Panc1 (cell line): ENCODE data around the gene FAM174C. TPM values are rescaled to one million over a fixed set of nuclear protein-coding genes. Genes with fewer than 3 reads are reported as not detected.

Experiments
- ATAC-seq: fragments of 200-7000 bp; cut with Tn5 transposase; 2 replicates; pipeline ENCODE4 v1.9.1; 2020; ENCODE audit warnings: mild to moderate bottlenecking, moderate library complexity
- BruUV-seq: library from RNA; stranded (reverse); fragments of 400-500 nt; replicated peaks from 2 replicates; lab custom pipeline; 2021; lab: Mats Ljungman, UMichigan
- CTCF ChIA-PET: fragments of 300-600 bp; sonication (Branson Sonifier 250); formaldehyde crosslinking; loops from one replicate; lab custom pipeline; 2022; ENCODE audit warnings: antibody characterized with exemption; lab: Charles Lee
- POLR2A ChIA-PET: fragments of 300-600 bp; sonication (Branson Sonifier 250); formaldehyde crosslinking; loops from one replicate; lab custom pipeline; 2022; ENCODE audit warnings: antibody characterized with exemption; lab: Charles Lee
- DNase-seq: peaks from one replicate; pipeline ENCODE4 v3.0.0-alpha.2; 2010; ENCODE audit warnings: low read depth, low spot score
- H3K27ac ChIP-seq: 2 replicates; pipeline ENCODE4 v1.5.1; 2011; ENCODE audit warnings: mild to moderate bottlenecking, low read length, inconsistent platforms
- H3K27me3 ChIP-seq: fragments of 200-500 bp; sonication (Bioruptor generic); 2 replicates; pipeline ENCODE4 v1.6.0; 2014; ENCODE audit warnings: low read length, inconsistent platforms; ENCODE audit not compliant: control insufficient read depth, insufficient read depth
- H3K36me3 ChIP-seq: fragments of 200-500 bp; sonication (Bioruptor generic); 2 replicates; pipeline ENCODE4 v1.5.1; 2014; ENCODE audit warnings: inconsistent platforms, mild to moderate bottlenecking, low read length, moderate library complexity; ENCODE audit not compliant: control insufficient read depth, insufficient read depth
- H3K4me1 ChIP-seq: 2 replicates; pipeline ENCODE4 v1.5.1; 2011; ENCODE audit warnings: inconsistent platforms, mild to moderate bottlenecking, low read length, moderate library complexity; ENCODE audit not compliant: control insufficient read depth, insufficient read depth
- H3K4me3 ChIP-seq, 2 experiments: 2 replicates each; pipeline ENCODE4 v1.5.1; 2011 to 2012; ENCODE audit warnings: low read depth in 2 of 2, low read length in 2 of 2, mild to moderate bottlenecking in 2 of 2, inconsistent platforms in 1 of 2, moderate library complexity in 1 of 2
- H3K9me3 ChIP-seq: fragments of 200-500 bp; sonication (Bioruptor generic); 2 replicates; pipeline ENCODE4 v1.5.1; 2014; ENCODE audit warnings: low read depth, mild to moderate bottlenecking, inconsistent platforms, low read length, moderate library complexity; ENCODE audit not compliant: control insufficient read depth, insufficient read depth
- CTCF ChIP-seq: fragments of 450-650 bp; IDR thresholded peaks from 2 replicates; pipeline ENCODE4 v1.5.1; 2017; ENCODE audit warnings: mild to moderate bottlenecking
- POLR2AphosphoS5 ChIP-seq: IDR thresholded peaks from 2 replicates; pipeline ENCODE4 v1.6.1; 2012; ENCODE audit warnings: mild to moderate bottlenecking, low read depth, low read length, moderate library complexity
- REST ChIP-seq, 2 experiments: IDR thresholded peaks; 2 replicates each; pipeline ENCODE4 v1.6.1; 2011 to 2012; ENCODE audit warnings: low read depth in 2 of 2, control low read depth in 1 of 2, low read length in 1 of 2, mild to moderate bottlenecking in 1 of 2, moderate library complexity in 1 of 2; ENCODE audit not compliant: insufficient read depth in 1 of 2
- SIN3A ChIP-seq: IDR thresholded peaks from 2 replicates; pipeline ENCODE4 v1.6.1; 2012; ENCODE audit warnings: low read depth, mild to moderate bottlenecking, low read length, moderate library complexity, borderline replicate concordance; ENCODE audit not compliant: insufficient read depth
- TCF7L2 ChIP-seq: IDR thresholded peaks from 2 replicates; pipeline ENCODE4 v1.6.1; 2011; ENCODE audit warnings: mild to moderate bottlenecking, low read depth, low read length, inconsistent platforms
- in situ Hi-C: cut with HindIII; loops from 2 replicates; pipeline ENCODE4 v1.10.0; 2016; ENCODE audit warnings: low sequenced_read_pairs, low pct_unique_long_range_greater_than_20kb
- intact Hi-C: fragments of 100-400 bp; cut with micrococcal nuclease; formaldehyde crosslinking; loops from one replicate; pipeline ENCODE4 v1.10.0; 2022; ENCODE audit not compliant: unreplicated experiment
- total RNA-seq: library from RNA; stranded (reverse); gene quantifications from one replicate; pipeline ENCODE4 v1.2.1, GENCODE V29; 2021; ENCODE audit not compliant: unreplicated experiment

FAM174C gene
- total RNA-seq, 1 experiment from 2014 or later, result 133 TPM

GRCh38 chr19:1278074-1278473, 2.7 kb downstream of the FAM174C start:
- no TSS peak for BruUV-seq
- ATAC-seq (no peak), DNase-seq (no peak)
- POLR2A ChIA-PET, result no interaction called here
- TF ChIP-seq POLR2AphosphoS5 (no peak), SIN3A (no peak), CTCF (no peak), REST (IDR thresholded peaks at IDR 0.05; ENCODE audit: insufficient read depth in 1 of 2, low read depth in 2 of 2, low read length in 1 of 2) (no peak), TCF7L2 (no peak)
- Histone ChIP-seq H3K27ac (no peak overlapping the region), H3K36me3 (no peaks in the 10 kb centered on the region), H3K4me1 (peaks cover 19% of the 10 kb centered on the region), H3K27me3 (no peaks in the 10 kb centered on the region), H3K9me3 (no peaks in the 10 kb centered on the region), H3K4me3 (no peak overlapping the region)
- CTCF ChIA-PET, result interaction anchor here (0.7 kb wide), 1 partner anchor 291 kb away, joined by 5 read pairs; no protein-coding TSS in a partner anchor
- in situ Hi-C loops (no loop called here), intact Hi-C loops (loop anchor here (10.0 kb wide), 1 partner anchor 97 kb away; no protein-coding TSS in a partner anchor)

- Histone ChIP-seq H3K4me1 (peaks cover 12% of the 10 kb centered on the region), H3K27me3 (no peaks in the 10 kb centered on the region), H3K9me3 (no peaks in the 10 kb centered on the region), H3K27ac (no peak overlapping the region), H3K36me3 (no peaks in the 10 kb centered on the region), H3K4me3 (no peak overlapping the region)
- BruUV-seq, result no TSS peak
- in situ Hi-C loops, result no loop called here
- intact Hi-C loops, result loop anchor here (10.0 kb wide), 1 partner anchor 96 kb away; no protein-coding TSS in a partner anchor
- DNase-seq, result no peak
- ChIA-PET POLR2A (interaction anchor here (0.6 kb wide), 2 partner anchors 86 to 96 kb away, joined by 3 to 4 read pairs; no protein-coding TSS in a partner anchor), CTCF (interaction anchor here (0.6 to 1.0 kb wide), 3 partner anchors 13 to 252 kb away, joined by 3 to 9 read pairs (median 3); no protein-coding TSS in a partner anchor)
- no peak for ATAC-seq
- no peak for TF ChIP-seq REST (IDR thresholded peaks at IDR 0.05; ENCODE audit: insufficient read depth in 1 of 2, low read depth in 2 of 2, low read length in 1 of 2)
- no peak for TF ChIP-seq POLR2AphosphoS5
- no peak for TF ChIP-seq TCF7L2
- no peak for TF ChIP-seq CTCF
- TF ChIP-seq SIN3A, result no peak
Observed at GRCh38 chr19:1278713-1279660, 3.7 kb downstream of the FAM174C start.
